GM21367 (cell line): ENCODE measurements around the gene DSCAML1.

ENCODE experiments used
- ATAC-seq: cut with Tn5 transposase; IDR thresholded peaks from one replicate; pipeline ENCODE4 v1.9.1; 2021; ENCODE audit not compliant: unreplicated experiment

The DSCAML1 gene

DNA sequence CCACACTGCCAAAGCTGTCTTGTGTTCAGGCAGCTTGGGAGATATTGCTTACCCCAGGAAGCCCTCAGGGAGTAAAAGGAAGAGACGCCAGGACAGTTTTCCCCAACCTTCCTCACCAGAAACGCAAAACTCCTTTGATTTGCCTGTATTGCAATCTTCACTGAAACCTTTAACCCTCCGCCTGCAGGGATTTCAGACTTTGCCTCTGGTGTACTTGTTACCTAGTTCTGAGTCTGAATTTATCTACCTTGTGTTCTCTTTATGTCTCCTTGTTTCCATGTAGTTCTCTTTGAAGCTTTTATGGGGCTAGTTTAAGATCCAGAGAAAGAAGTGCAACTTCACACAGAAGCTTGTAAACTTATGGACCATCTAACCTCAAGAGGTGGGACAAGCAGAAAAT is 154.2 kb downstream of the DSCAML1 start:
- no peak for ATAC-seq

DNA sequence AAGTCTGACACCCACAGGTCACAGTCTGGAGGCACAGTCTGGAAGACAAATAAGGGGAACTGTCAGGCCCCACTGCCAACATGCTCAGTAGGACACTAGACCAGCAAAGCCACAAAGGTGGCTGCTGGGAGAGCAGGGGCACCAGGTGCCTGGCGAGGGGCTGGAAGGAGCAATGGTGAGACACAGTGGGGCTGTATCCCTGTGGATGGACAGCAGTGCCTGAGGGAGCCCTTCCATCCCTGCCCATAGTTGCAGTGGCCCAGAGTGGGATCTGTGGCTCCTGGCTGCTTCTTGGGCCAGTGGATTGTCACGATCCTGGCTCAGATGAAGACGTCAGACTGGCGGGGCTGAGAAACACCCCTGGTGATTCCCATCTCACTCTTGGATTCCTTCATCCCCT is 154.6 kb downstream of the DSCAML1 start:
- ATAC-seq, result no peak

DNA sequence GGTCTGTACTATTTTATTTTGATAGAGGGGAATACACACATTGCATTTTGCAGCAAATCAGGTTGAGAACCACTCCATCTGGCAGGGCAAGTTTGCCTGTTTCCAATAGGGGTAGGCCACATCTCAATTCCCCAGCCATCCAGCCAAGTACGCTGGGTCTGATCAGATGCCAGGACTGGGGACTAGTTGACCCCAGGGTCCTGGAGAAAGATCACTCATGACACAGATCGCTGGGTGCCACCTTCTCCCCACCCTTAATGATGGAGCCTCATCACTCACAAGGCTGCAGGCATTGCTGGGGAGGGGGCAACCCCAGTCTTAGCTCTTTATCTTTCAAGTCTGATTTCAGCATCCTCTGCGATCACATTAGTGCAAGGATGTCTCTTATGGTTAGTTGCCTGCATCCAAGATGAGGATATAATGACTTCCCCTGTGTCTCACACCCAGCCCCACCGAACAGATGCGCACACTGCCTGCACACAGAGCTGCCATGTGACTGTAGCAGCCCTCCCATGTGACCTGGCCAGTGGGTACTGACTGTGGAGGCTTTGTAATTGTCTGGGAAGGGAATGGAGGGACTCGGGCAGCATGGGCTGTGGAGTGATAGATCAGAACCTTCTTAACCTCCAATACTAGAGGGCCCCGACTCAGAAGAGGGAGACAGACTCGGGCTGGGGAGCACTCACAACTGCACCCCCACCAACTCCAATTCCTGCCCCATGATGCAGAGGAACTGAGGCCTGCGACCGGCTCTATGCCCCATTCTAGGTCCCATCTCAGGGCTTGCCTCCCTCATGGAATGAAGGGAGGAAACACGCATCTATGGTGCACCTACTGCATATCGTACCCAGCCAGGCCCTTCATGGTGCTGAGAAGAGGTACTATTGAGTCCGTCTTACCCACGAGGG is 155.8 kb downstream of the DSCAML1 start:
- no peak for ATAC-seq

DNA sequence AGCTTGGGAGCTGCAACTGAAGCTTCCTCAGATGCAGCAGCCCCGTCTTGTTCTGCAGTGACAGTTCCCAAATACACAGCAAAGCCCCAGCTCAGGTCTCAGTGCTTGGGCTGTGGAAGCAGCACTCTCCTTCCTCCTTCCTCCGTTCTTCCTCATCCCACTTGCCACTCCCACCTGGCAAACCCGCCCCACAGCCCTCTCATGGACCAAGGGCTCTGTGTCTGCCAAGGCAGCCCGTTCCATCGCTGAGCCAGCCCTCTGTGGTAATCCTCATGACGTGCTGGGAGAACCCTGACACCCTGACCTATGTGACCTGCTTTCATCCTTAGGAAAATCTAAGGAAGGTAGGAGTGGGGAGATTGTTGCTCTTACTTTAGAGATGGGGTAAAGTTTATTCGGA is 157.0 kb downstream of the DSCAML1 start:
- ATAC-seq, result no peak

DNA sequence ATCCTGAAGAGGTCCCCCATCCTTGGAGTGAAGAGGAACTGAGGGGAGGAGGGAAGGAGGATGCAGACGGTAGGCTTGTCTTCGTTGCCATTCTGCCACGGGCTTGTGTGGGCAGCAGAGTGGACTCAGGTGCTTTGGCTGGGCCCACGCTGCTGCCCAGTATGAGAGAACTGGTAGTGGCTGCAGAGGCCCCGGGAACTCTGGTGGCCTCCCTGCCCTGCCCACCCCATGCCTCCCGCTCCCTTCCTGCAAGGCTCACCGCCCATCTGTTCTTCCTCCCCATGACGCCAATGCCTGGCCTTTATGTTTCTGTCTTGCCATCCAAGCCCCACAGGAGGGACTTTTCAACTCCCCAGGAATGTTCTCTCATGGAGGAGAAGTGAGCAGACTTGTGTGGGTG is 157.4 kb downstream of the DSCAML1 start:
- ATAC-seq, result no peak

DNA sequence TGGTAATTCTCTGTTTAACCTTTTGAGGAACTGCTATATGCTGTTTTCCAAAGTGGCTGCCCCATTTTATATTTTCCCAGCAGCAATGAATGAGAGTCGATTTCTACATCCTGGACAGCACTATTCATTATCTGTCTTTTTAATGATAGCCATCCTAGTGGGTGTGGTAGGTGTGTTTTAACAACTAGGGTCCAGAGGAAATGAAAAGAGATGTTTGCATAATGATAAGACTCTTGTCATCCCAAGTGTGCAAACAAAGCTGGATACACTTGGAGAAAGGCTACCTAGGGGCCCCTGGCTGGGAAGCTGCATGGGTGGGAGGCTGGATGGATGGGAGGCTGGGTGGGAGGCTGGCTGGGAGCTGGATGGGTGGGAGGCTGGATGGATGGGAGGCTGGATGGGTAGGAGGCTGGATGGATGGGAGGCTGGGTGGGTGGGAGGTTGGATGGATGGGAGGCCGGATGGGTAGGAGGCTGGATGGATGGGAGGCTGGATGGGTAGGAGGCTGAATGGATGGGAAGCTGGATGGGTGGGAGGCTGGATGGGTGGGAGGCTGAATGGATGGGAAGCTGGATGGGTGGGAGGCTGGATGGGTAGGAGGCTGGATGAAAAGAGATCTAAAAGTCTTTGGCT is 158.0 kb downstream of the DSCAML1 start:
- no peak for ATAC-seq

DNA sequence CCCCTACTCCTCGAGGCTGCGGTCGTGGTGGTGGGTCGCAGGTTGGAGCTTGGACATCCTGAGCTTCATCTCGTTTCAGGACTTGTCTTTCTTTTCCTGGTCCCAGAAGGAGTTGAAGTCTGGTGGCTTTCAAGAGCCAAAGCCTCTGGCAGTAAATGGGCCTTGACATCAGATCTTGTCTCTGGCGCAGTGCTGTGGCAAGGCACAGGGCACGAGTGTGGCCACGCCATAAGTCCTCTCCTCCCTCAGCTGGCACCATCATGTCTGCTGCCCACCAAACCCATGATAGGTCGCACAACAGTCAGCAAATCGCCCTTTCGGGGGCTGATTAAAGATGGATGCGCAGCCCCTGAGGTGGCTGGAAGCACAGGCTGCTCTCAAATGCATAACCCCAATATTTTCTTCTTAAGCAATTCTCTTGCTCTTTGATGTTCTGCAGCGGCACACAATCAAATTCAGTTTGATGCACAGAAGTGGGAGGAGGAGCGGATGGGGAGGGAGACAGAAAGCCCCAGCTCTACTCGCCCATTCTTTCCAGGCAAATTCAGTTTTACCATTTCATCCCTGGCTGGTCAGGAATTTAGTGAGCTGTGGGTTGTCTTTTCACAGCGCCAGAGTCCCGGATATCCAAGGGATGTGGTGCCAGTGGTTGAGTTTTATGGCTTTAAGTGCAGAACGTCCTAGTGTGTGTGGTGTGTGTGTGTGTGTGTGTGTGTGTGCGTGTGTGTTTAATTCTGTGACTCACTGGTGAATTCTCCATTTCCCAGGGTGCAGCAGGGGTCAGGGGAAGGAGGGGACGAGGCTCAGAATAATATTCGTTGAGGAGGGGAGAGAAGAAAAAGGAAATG is 162.0 kb downstream of the DSCAML1 start:
- no peak for ATAC-seq

DNA sequence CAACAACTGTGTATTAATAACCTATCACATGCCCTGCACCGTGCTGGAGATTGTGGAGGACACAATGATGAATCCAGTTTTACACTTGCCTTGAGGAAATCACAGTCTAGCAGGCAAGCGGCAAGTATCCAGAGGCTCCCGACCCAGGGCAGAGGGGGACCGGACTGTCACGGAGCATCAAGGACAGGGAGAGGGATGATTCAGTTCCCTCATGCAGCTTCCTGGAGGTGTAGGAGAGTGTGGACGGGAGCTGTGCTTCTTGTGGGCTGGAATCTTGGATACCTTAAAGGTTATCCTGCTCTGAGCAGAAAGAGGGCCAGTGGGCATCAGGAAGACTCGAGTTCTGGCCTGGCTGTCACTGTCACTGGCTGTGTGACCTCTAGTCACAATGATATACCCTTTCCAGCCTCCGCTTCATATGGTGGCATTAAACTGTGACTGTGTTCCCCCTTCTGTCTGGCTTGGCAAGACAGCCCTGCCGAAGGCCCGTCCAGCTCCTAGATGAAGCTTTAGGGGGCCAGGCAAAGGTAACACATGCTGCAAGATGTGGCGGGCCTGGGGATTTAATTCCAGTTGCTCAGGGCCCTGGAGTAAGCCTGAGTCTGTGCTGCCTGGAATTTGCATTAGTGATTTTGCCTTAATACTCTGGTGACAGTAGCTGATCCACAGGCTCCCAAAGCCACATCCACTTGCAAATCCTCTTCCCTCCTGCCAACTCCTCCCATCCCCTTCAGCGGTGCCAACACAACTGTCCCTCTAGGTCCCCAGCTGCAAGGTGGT is 162.8 kb downstream of the DSCAML1 start:
- no peak for ATAC-seq

DNA sequence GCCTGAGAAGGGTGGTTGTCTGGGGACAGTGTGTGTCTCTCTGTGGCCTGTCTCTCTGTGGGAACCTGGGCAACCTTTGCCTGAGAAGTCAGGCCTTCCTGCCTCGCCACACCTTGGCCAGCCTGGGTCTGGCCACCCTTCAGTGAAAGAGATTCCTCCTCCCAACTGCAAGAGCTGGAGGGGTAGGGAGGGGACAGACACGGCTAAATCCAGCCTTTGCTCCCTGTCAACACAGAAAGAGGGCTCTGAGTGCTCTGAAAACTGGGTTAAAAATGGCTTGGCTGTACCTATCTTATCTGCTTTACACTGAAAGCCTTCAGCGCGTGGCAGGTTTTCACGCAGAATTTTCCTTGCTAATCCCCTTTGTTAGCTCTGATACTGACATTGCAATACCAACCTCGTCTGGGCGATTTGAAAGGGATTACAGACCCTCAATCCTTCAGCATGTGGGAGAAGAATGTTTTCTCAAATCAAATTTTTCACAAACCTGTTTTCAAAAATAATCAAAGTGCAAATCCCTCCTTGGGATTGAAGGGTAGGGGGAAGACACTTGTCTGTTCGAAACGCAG is 163.7 kb downstream of the DSCAML1 start:
- ATAC-seq, result no peak

DNA sequence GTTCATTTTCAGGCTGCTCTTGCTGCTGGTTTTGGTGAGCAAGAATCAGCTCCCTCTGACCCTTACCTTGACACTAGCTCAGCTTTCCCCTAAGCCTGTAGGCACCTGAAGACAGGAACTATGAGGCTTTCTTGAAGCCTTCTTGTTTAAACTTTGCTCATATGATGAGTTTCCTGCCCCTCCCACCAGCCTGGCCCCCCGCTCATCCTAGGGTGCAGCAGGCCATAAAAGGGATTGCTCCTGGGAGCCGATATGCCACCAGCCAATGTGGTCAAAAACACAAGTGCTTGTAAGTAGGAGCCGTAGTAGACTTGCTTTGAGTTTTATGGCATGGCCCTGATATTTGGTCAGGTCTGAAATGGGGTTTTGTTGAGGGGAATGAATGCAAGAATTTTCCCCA is 164.7 kb downstream of the DSCAML1 start:
- ATAC-seq, result no peak

DNA sequence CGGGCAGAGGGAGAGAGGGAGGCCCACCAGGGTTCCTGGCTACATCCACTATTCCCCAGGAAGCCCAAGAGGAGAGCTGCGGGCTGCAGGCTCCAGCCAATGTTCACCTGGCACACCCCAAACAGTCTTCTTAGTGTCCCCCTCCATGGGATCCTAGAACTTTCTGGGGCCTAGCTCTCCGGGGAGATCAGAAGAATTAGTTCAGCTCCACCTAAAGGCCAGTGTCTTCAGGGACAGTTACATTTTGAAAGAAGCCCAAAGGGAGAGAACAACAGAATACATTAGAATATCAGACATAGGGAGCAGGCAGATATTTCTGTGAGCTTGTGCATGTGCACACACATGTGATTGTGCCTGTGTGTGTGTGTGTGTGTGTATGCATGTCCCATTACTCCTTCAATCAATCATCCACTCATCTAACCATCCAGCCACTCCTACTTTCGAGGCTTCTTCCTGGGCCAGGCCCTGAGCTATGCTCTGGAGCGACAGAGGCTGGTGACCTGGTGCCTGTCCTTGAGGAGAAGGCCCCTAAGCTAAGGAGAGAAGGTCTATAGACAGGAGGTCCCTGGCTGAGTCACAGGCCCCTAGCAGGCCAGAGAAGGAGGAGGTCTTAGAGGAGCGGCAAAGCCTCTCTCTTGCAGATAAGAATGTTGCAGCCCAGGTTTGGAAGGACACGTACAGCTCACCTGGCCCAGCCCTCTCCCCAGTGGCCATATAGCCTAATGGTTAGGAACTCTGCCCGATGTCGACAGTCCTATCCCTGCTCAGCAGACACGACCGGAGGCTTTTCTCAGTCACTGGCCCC is 165.5 kb downstream of the DSCAML1 start:
- no peak for ATAC-seq

DNA sequence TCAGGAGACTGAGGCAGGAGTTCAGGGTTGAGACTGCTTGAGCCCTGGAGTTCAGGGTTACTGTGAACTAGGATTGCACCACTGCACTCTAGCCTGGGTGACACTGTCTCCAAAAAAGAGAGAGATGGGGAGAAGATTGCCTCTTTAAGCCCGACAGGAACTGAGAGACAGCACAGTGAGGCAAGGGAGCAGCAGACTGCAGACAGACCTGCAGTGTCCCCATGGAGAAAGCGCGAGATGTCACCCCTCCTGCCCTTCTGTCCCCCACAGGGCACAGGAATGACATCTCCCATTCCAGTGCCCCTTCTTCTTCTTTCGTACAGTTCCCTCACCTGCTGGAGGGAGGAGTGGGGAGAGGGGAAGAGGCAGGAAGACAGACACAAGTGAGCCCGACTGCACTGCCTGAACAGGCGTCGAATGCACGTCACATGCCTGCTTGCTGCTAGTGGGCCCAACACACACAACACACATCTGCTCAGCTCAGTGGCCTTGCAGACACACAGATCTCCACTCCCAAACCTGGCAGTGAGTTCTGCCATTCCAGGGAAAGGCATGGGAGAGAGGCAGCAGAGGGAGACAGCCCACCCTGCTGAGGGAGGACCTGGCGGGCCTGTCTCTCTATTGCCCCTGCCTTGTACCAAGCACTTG is 167.0 kb downstream of the DSCAML1 start:
- ATAC-seq, result no peak

DNA sequence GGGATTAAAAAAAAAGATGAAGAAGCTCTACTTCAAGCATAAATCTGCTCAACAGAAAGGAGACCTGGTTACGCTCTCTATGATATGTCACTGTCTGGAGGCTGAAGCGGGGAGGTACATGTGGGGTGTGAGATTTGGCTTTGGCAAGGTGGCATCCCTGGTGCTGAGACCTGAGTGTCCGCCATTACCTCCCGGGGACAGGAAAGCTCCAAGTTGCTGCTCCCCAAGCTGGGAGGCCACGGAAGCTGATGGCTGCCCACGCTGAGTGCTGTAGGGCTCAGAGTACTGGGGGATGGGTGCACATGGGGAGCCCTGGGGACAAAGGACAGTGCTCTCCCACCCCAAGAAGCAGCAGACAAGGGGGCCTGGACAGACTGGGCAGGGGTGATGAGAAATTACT is 167.9 kb downstream of the DSCAML1 start:
- no peak for ATAC-seq

DNA sequence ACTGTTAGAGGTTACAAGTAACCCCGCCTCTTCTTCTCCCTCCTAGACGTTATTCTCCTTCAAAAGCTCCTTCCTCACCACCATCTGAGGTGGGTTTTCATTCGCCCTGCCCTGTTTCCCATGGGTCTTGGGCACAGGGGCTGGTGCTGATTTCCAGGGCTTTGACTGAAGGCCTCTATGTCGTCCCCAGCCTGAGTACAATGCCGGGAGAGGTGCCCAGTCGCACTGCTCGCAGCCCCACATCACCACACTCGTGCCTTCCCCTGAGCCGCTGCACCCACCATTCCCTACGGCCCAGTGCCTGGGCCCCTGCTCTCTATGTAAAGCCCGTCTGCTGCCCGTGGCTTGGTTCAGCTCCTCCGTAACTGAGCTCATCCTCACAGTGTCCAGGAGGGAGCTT is 169.8 kb downstream of the DSCAML1 start:
- no peak for ATAC-seq

DNA sequence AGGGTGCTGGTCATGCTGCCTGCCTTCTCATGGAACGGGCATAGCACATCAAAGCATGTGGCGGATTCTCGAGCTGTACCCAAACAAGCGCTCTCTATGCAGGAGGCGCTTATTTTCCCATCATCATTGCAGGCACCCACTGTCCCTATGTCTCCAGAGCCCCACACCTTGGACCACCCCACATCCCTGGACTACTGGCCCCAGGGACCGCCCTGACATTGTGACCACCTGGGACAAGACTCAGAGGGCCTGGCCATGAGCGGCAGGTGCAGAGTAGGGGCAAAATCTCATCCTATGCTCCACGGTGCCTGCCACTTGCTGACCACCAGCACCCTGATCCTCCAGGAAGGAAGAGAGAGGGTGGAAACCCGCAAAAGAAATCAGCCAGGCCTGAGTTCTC is 170.4 kb downstream of the DSCAML1 start:
- no peak for ATAC-seq

DNA sequence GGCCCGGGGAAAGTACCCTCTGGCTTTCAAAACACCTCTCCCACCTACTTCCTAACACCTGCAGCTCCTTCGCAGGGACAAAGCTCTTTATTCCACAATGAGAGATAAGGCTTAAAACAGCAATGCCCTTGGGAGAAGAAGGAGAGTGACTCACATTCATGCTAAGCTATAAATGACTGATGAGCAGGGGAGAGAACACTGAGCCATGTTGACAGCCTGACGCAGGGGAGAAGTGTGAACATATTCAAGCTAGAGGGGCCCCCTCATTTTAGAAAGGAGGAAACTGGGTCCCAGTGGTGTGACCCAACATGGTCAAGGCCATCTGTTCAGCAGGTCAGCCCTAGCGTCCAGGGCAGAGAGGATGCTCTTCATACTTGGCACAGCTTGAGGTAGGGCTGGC is 171.8 kb downstream of the DSCAML1 start:
- no peak for ATAC-seq

DNA sequence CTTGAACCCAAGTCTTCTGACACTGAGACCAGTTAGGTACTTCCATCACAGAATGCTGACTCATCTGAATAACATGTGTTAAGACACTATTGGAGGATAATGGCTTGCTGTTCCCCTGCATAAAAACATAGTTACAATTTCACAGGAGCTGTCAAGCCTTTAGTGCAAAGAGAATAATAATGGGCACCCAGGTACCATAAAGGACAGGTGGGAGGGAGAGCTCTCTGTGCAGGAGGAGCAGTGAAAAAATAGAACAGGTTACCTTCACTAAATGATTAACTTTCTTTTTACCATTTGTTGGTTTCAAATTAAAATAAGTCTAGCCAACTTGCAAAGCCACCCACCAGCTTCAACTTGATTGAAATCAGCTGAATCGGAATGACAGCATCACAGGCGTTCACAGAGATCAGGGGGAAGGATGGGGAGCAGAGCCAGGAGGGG is 173.2 kb downstream of the DSCAML1 start:
- no peak for ATAC-seq

DNA sequence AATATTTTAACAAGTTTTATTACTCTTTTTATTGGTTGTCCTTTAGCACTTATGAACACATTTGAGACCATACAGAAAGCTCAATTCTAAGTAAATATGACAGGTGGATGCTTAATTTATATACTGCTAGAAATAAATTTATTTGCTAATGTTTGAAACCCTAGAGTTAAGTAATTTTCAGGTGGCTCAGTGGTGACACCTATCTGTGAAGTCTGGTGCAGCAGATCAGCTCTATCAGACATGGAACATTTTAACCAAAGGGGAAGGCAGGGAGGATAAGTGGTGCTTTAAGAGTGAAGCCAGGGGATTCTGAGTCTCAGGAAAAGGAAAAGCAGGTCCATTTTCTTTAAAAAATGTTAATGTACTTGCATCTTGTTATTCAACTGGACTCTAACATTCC is 175.8 kb downstream of the DSCAML1 start:
- ATAC-seq, result no peak

DNA sequence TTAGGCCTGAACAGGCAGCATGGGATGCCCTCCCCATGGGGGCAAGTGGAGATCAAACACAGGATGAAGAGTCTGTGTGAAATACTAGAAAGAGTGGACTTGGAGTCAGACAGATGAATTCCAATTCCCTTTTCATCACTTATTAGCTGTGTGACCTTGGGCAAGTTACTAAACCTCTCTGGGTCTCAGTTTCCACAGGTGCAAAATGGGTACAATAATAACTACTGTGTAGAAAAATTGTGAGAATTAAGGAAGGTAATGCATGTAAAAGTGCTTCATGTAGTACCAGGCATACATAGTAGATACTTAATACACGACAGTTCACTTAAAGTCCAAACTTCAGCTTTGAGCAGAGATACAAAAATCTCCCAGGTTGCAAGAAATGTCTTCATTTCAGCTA is 176.4 kb downstream of the DSCAML1 start:
- ATAC-seq, result no peak
